ENCODE measurements around the gene TRABD2B.

The TRABD2B gene

DNA sequence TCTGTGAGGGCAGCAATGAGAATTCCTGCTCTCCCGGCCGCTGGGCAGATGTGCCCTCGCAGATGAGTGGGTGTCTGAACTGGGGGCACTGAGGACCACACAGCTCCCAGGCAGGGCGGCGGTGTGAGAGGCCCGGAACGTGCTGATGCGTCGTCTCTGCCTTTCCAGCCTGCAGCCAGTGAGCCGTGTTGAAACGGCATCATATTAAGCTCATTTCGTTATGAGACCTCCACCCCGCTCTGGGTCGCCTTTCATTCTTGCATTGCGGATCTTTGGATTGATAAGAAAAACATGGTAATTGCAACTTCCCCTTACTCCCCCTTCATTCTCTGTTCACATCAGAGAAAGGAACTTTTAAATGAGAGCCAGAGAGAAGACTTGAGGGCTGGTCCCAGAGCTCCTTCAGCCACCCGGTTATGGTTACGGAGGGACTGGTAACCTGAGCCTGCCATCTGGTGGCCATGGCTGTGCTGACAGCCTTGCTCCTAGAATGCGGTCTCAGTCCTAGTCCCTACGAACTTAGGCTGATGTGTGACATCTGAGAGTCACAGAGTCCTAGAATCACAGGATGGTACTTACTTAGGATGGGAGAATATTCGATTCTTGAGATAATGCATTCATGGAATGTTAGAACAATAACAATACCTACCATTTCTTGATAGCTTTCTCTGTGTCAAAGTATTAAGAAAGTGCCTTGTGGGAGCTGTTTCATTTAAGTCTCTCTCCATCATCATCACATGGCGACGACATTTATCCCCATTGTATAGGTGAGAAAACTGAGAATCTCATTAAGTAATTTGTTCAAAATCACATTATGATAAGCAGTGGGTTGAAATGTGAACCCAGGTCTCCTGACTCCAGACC is 271.0 kb downstream of the TRABD2B start:
- DNase-seq (ENCODE audit: low read depth in 2 of 2) = peak; percentile 21 to 34

DNA sequence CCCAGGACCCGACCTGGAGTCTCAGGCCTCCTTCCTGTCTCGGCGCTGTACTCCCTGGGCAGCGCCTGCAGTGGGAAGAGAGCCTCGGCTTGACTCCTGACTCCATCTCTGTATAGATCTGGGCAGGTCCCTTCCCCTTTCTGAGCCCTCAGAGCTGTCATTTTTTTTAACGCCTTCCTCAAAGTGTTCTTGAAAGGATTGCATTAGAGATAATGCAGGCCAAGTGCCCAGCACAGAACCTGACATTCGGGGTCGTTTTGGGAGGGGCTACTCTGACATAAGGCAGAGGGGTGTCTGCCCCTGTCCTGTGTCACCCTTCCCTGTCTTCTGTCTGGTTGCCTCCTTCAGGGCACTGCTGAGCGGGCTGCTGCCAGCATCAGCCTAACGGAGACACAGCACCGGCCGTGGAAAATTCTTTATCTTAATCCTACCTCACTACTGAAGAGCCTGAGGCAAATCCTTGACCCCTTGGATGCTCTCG is 271.6 kb downstream of the TRABD2B start:
- no peak for DNase-seq (ENCODE audit: low read depth in 2 of 2)

DNA sequence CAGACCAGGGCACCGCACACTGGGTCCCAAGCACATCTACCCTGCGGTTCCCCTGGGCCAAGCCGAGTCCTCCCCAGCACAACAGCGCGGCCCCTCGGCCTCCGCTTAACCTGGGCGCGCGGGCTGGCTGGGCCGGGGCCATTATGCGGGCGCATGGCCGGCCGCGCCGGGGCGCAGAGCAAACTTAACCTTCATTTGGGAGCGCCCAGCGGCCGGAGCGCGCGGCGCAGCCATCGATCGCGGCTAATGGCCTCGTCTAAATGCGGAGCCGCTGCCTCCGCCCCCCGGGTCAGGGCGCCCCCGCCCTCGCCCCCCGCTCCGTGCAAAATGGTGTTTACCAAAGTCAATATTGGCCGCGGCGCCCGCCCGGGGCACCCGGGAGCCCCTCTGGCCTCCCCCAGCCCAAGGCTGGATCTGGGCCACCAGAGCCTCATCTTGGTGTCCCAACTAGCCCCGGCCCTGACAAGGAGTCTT is 272.1 kb downstream of the TRABD2B start:
- DNase-seq (ENCODE audit: low read depth in 2 of 2) = no peak

DNA sequence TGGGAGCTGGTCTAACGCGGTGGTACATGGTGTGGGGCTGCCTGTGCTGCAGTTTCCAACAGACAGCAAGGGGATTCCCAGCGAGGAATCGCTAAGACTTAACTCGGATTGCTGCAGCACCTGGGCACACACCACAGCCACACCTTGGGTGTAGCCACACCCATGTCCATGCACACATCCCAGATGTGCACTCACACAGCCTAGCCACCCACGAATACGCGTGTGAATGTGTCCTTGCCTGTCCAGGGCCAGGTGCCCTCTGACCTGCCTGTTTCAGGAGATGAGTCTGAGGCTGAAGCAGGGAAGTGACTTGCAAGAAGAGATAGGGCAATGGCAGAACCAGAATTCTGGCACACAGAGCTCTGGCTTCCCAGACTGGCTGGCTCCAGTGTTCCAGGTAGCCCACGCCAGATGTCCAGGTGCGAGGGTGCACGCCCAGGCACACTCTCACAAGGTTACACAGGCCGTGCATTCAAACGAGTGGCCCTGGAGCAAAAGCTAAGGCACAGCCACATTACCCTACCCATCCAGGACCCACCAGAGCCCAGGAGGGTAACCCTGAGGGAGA is 272.7 kb downstream of the TRABD2B start:
- no peak for DNase-seq (ENCODE audit: low read depth in 2 of 2)

DNA sequence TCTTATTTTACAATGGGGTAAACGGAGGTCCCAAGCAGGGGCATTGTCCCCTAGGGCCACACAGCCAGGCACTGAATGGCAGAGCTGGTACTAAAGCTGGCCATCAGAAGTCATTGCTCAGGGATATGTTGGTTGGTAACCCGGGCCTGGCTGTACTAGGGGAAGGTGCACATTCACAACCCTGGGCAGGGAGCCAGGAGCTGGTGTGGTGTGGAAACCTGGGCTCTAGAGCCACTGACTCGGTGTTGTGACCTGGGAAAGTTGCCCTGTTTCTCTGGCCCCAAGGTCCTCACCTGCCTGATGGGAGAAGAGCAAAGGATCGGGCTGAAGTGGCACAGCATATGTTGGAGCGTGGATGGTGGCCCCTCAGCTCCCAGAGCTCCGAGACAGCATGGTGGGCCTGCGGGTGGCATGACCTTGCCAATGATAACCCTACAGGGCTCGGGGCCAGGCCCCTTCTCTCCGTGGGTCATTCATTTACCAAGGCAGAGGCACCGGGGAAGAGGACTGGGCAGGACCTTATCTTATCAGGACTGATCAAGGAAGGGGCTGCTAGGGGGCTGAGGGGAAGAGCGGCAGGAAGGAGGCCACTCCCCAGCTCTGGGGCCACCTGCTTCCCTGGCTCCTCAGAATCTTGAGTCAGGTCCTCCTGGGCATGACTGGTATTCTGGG is 274.1 kb downstream of the TRABD2B start:
- DNase-seq (ENCODE audit: low read depth in 2 of 2) = no peak

DNA sequence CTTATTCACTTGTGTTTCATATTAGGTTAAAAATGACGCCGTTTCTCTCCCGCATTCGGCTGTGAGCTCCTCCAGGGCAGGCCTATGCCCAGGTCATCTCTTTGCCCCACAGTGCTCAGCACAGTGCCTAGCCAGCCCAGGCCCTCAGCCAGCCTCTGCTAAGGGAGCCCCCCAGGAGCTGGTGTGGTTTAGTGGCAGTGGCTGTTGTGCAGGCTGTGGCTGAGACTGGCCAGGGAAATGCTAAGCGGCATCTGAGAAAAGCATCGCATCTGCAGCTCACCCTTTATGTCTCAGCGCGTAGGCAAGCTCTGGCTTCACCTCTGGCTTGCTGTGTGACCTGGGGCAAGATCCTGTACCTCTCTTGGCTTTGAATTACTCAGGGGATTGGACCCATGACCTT is 275.1 kb downstream of the TRABD2B start:
- no peak for DNase-seq (ENCODE audit: low read depth in 2 of 2)

DNA sequence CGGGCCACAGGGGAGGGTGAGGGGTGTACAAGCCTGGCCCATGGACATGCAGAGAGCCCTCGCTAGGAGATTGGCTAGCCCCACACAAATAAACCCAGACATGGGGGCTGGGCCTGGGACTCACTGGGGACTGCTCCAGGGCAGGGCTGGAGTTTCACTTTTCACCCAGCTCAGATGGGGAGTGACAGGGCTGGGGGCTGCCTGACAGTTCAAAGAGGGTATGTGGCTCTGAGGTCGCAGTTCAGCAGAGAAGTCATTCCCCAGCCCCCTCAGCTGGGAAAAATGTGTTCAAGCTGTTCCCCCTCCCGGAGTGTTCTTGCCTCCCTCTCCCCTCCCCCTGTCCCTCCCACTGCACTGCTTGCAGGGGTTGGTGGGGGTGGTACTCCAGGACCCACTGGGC is 277.1 kb downstream of the TRABD2B start:
- DNase-seq (ENCODE audit: low read depth in 2 of 2) = no peak

DNA sequence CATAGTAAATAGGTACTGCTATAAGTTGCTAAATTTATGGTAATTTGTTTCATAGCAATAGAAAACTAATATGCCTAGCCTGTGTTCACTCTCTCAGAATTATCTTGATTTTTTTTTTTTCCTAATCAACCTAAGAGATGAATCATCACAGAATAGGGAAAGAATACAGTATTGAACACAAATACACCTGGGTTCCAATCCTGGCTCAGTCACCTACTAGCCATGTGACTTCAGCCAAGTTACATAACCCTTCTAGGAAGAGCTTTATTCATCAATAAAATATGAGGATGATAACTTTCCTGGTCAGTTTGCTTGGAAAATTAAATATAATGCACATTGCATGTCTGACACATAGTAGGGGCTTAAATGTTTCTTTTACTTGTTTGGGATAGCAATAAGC is 279.8 kb downstream of the TRABD2B start:
- DNase-seq (ENCODE audit: low read depth in 2 of 2) = no peak

DNA sequence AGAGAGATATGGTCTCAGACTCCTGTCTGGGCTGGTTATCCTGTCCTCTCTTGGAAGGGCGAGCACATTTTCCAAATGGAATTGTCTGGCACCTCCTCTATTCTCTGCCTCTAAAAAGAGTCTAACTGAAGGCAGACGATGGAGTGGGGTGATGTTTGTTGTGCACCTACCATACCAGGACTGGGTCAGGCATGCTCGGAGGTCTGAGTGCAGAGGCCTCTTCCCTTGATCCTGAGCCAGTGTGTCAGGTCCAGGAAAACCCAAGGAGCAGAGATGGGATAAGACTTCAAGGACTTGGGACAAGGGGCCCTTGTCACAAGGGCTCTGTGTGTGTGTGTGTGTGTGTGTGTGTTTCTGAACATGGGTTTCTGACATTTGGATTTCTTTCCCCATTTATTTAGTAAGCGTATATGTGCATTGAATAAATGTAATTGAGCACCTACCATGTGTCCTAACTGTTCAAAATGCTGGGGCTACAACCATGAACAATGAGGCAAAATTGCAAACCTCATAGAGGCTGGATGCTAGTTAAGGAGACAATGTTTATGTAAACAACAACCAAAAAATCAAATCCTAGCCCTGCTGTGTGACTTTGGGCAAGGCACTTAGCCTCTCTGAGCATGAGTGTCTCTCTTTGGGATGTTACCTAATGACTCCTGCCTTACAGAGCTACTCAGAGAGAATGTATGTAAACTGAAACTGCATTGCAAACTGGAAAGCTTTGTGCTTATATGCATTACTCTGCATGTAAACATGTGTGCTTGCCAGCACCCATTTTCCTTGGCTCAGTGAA is 283.0 kb downstream of the TRABD2B start:
- no peak for DNase-seq (ENCODE audit: low read depth in 2 of 2)

DNA sequence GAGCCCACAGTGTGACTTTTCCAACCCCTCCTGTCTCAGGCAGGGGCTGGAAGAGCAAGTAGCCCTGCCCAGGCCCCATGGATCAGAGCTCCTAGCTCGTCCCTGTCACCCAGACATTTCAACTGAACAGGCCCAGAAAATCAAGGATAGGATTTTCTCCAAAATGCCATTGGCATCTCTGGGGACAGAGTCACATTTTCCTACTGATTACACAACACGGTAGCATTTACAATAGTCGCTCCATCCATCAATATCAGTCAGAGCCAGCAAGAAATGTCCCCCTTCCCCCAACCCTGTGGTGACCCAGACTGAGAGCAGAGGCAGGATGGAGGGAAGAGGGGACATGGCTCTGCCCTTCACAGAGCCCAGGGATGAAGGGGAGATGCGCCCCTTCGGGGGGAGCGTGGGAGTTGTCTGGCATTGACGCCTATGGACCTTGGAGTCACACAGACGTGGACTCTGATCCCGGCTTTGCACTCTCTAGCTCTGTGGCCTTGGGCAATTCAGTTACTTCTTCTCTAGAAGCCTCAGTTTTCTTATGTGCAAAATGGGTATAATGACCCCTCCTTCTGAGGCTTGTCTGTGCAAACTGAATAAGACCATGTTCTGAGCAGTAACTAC is 283.7 kb downstream of the TRABD2B start:
- DNase-seq (ENCODE audit: low read depth in 2 of 2) = no peak

DNA sequence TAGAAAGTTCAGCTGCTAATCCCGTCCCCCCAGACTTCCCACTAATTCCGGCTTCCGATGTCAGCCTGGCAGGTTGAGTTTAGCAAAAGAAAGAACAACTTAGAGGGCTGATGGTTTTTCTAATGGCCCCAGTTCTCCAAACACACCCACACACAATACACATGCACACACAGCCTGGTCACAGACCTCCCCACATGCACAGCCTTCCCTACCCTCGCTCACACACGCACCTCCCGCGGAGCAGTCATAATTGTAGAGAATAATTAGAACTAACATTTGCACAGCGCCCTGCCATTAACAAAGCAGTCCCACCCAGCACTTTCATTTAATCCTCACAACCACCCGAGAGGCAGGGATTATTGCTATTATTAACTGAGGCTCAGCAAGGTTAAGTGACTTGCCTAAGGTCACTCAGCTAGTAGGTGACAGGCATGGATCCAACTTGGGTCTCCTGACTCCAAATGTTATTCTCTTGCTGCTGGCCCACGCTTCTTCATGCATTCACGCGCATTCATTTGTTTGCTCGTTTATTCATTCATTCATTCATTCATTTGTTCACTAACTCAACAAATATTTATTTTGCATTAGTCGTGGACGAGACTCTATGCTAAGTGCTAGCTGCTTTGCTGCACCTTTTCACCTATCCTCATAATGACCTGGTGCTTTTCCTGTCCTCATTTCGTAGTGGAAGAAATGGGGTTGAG is 284.4 kb downstream of the TRABD2B start:
- DNase-seq (ENCODE audit: low read depth in 2 of 2) = no peak

DNA sequence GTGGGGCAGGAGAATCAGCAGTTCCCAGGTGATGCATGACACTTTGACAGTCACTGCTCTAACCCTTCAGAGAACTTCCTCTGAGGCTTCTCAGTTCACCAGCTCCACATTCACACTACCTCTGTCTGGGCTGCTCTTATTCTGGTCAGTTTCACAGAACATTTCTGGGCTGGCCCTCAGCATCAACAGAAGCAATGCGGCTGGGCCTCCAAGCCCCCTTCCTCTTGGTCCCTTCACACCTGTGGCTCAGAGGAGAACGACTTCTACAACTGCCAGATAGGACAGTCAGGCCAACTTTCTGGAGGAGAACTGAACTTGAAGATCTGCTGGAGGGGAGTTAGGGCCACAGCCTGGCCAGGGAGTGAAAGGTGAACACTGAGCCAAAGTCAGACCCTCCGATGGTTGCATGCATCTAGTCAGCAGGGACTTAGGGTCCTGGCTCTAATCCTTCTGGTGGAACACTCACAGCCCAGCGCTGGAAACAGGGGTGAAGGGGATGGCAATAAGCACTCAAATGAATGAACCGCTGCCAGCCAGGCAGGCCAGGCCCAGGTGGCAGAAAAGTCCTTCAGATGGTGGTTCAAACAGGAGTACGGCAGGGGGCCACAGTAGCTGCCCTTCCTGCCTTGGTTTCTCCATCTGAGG is 285.2 kb downstream of the TRABD2B start:
- DNase-seq (ENCODE audit: low read depth in 2 of 2) = no peak

DNA sequence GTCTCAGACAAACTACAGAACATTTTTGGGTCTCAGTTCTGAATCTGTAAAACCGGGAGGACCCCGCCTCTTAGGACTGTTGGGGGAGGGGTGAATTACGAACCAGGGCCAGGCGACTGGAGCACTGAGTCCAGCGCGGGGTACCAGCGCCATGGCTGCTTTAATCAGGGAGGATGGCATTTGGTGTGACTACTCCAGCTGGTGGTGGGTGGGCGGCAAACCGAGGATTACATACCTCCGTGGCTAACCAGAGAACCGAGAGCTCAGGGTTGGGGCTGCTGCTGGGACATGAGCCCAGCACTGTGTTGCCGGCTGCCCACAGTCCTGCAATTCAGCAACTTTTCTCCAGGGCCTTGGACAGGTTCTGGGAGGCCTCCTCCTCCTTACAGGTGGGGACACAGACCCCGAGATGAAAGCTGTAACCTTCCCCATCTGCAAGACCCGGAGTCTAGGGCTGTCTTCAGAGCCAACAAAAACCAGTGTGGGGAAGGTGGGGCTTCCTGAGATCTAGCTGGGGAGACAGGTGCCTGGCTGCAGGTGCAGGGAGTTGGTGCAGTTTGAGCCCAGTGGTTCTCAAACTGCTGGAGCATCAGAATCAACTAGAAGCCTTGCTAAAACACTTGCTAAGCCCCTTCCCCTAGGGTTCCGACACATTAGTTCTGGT is 285.9 kb downstream of the TRABD2B start:
- no peak for DNase-seq (ENCODE audit: low read depth in 2 of 2)

Data from stimulated activated CD8-positive, alpha-beta memory T cell treated with anti-CD3 and anti-CD28 coated beads, Interleukin-7, amount 100 ng/mL, for 4 hours (primary cell).